Lung (tissue), 12 donors: Measurements from ENCODE around the gene KLHDC4. TPM values are rescaled to one million over a fixed set of nuclear protein-coding genes. Genes with fewer than 3 reads are reported as not detected.

Experiments used
- ATAC-seq: fragments of 200-7000 bp; cut with Tn5 transposase; one replicate; pipeline ENCODE4 v1.9.1; 2020; ENCODE audit warnings: moderate number of reproducible peaks; ENCODE audit not compliant: insufficient read depth, low FRiP score
- DNase-seq, 3 donors: peaks; one replicate each; pipeline ENCODE4 v3.0.0-alpha.2; 2013 to 2017
- H3K27ac ChIP-seq, 2 donors: one replicate each; pipeline ENCODE4 v1.5.1; 2013; ENCODE audit warnings: mild to moderate bottlenecking in 2 of 2, moderate library complexity in 2 of 2, control low read depth in 1 of 2, inconsistent platforms in 1 of 2, low read depth in 1 of 2, low read length in 1 of 2
- H3K27me3 ChIP-seq, 3 donors: one replicate each; pipeline ENCODE4 v1.5.1; 2013; ENCODE audit warnings: low read length in 2 of 3; ENCODE audit not compliant: control insufficient read depth in 3 of 3, insufficient read depth in 3 of 3
- H3K36me3 ChIP-seq, 4 donors: one replicate each; pipeline ENCODE4 v1.5.1; 2013; ENCODE audit warnings: low read length in 4 of 4, mild to moderate bottlenecking in 1 of 4, moderate library complexity in 1 of 4; ENCODE audit not compliant: control insufficient read depth in 4 of 4, insufficient read depth in 4 of 4
- H3K4me1 ChIP-seq, 5 donors: one replicate each; pipeline ENCODE4 v1.5.1; 2013; ENCODE audit warnings: low read length in 5 of 5, mild to moderate bottlenecking in 2 of 5, moderate library complexity in 1 of 5; ENCODE audit not compliant: control insufficient read depth in 5 of 5, insufficient read depth in 5 of 5
- H3K4me3 ChIP-seq: one replicate; pipeline ENCODE4 v1.5.1; 2013; ENCODE audit warnings: mild to moderate bottlenecking, control low read depth, moderate library complexity
- H3K9ac ChIP-seq, 2 donors: one replicate each; pipeline ENCODE4 v1.5.1; 2013; ENCODE audit warnings: low read length in 2 of 2, control low read depth in 1 of 2; ENCODE audit not compliant: insufficient read depth in 1 of 2
- H3K9me3 ChIP-seq, 4 donors: one replicate each; pipeline ENCODE4 v1.5.1; 2013; ENCODE audit warnings: low read length in 3 of 4, mild to moderate bottlenecking in 1 of 4, moderate library complexity in 1 of 4; ENCODE audit not compliant: control insufficient read depth in 4 of 4, insufficient read depth in 3 of 4
- WGBS, 2 donors: extraction: QIAGEN DNeasy Blood & Tissue Kit; methylation state at CpG; one replicate each; pipeline ENCODE4 v1.1.7; 2013; 5-methylcytosine and 5-hydroxymethylcytosine counted together
- polyA plus RNA-seq, 2 donors: library from polyadenylated mRNA; stranded (reverse); fragments of 200-250 nt; gene quantifications; one replicate each; pipeline ENCODE4 v1.2.1, GENCODE V29; 2013
- total RNA-seq, 2 donors: library from RNA; depleted of rRNA in 1 of 2; stranded (reverse); fragments of >200 nt in 1 of 2; gene quantifications; one replicate each; pipeline ENCODE4 v1.2.1, GENCODE V29; 2014 to 2021
- TF ChIP-seq, protein P1 (sequence below): IDR thresholded peaks from 2 replicates; pipeline ENCODE4 v1.5.1; 2012; ENCODE audit warnings: mild to moderate bottlenecking; ENCODE audit errors: control extremely low read depth, extremely low read depth
- donor health status: control.
- donor health status: control.
- donor health status: Bipolar disorder and iron deficiency.
- donor health status: healthy.
- donor health status: DM: yes; HTN: yes; CAD: no.

KLHDC4 gene
- total and polyA plus RNA-seq, 4 donors, result 23.3 to 48.4 (median 38.4) TPM

DNA sequence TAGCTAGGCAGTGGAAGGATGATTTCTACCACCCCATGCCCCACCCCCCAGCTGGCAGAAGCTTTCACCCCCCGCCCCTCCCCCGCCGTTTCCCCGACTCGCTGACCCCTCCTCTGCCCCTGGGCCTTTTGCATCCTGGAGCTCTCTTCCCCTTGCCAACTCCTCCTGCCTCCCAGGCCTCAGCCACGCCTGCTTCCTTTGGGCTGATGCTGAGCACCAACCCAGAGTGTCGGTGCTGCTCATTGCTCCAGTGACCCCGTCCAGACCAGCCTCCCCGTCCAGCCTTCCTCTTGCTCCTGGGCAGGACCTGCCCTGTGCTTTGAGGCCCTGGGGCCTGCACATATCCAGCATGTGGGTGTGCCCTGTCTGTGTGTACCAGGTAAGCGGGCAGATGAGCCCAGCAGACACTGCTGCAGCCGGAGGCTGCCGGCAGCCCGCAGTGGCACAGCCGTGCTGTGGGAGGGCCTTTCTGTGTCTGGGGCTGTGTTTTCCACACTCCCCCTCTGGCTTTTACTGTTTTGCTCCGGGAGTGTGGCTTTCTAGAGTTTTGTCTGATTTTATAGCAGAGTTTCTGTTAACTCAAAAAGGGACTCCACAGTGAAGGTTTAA is 90.6 kb downstream of the KLHDC4 start:
- no peaks in the 10 kb centered on the region for H3K36me3 ChIP-seq
- DNase-seq (peak in 2 of 3 donors; percentile 6 to 12), ATAC-seq (no peak)
- no peaks in the 10 kb centered on the region for H3K4me1 ChIP-seq
- H3K27ac ChIP-seq, result no peak overlapping the region
- H3K9ac ChIP-seq, result no peak overlapping the region
- TF ChIP-seq, protein P1, sequence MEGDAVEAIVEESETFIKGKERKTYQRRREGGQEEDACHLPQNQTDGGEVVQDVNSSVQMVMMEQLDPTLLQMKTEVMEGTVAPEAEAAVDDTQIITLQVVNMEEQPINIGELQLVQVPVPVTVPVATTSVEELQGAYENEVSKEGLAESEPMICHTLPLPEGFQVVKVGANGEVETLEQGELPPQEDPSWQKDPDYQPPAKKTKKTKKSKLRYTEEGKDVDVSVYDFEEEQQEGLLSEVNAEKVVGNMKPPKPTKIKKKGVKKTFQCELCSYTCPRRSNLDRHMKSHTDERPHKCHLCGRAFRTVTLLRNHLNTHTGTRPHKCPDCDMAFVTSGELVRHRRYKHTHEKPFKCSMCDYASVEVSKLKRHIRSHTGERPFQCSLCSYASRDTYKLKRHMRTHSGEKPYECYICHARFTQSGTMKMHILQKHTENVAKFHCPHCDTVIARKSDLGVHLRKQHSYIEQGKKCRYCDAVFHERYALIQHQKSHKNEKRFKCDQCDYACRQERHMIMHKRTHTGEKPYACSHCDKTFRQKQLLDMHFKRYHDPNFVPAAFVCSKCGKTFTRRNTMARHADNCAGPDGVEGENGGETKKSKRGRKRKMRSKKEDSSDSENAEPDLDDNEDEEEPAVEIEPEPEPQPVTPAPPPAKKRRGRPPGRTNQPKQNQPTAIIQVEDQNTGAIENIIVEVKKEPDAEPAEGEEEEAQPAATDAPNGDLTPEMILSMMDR, result no peak
- no peaks in the 10 kb centered on the region for H3K27me3 ChIP-seq
- no peaks in the 10 kb centered on the region for H3K9me3 ChIP-seq
- H3K4me3 ChIP-seq, result no peak overlapping the region
- 37 to 54% methylated on average over 15 of the region's 15 CpGs for WGBS, 2 donors

DNA sequence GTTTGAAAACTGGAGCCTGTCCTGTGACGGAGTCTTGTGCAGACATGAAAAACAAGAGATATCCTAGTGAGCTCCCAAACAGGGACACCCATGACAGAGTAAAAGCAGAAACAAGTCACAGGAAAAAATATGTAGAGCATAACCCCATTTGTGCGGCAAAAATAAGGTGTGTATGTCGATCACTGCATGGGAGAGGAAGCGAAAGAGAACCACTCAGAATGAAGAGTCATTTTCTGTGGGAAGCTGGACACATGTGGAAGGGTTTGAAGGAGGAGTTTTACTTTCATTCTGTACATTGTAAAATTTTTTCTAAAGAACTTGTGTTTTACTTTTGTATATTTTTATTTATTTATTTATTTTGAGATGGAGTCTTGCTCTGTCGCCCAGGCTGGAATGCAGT is 91.4 kb downstream of the KLHDC4 start:
- Histone ChIP-seq H3K9ac (no peak overlapping the region), H3K4me1 (no peaks in the 10 kb centered on the region), H3K9me3 (no peaks in the 10 kb centered on the region), H3K27ac (no peak overlapping the region), H3K36me3 (no peaks in the 10 kb centered on the region), H3K27me3 (no peaks in the 10 kb centered on the region), H3K4me3 (no peak overlapping the region)
- ATAC-seq (no peak), DNase-seq (no peak)
- TF ChIP-seq, protein P1, result no peak
- WGBS, 2 donors, result 69 to 79% methylated on average over 5 of the region's 5 CpGs

DNA sequence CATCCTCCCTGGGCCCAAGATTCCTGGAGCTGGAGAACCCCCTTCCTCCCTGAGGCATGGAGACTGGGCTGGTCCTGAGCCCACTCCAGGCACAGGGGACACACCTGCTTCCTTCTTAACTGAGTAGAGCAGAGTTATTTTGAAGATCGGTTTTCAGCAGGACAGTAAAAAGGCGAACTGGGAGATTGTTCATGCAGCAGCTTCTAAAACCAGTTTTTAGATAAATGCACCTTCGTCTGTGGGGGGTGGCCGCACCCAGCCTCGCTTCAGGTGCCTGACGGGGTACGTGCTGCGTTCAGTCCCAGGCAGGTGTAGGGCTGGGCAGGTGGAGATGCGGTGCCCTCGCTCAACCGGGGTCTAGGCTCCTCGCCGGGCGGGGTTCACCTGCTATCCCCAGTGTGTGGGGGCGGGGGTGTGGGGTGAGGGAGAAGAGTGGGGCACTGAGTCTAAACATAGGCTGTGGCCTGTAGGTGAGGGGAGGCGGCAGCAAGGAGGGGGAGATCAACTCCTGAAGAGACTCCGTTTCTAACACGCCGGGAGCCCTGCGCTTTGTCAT is 94.0 kb downstream of the KLHDC4 start:
- TF ChIP-seq, protein P1, result no peak
- H3K4me3 ChIP-seq, result no peak overlapping the region
- H3K27ac ChIP-seq, result no peak overlapping the region
- no peaks in the 10 kb centered on the region for H3K36me3 ChIP-seq
- no peaks in the 10 kb centered on the region for H3K9me3 ChIP-seq
- H3K27me3 ChIP-seq, result no peaks in the 10 kb centered on the region
- no peaks in the 10 kb centered on the region for H3K4me1 ChIP-seq
- no peak overlapping the region for H3K9ac ChIP-seq
- DNase-seq (no peak), ATAC-seq (no peak)
- WGBS, 2 donors, result 85 to 92% methylated on average over 19 to 20 of the region's 20 CpGs
